SK-N-SH (cell line): ENCODE measurements around the gene WDR62.

Experiments used
- FOXJ3 ChIP-seq: sonication (generic); formaldehyde crosslinking; IDR thresholded peaks from 2 replicates; pipeline ENCODE4 v1.5.1; 2020; ENCODE audit warnings: mild to moderate bottlenecking, missing genetic modification reagents
- TF ChIP-seq, protein P1 (sequence below): fragments of 200-600 bp; sonication (generic); IDR thresholded peaks from 2 replicates; pipeline ENCODE4 v1.6.1; 2017; ENCODE audit warnings: antibody characterized with exemption, mild to moderate bottlenecking, moderate library complexity

DNA sequence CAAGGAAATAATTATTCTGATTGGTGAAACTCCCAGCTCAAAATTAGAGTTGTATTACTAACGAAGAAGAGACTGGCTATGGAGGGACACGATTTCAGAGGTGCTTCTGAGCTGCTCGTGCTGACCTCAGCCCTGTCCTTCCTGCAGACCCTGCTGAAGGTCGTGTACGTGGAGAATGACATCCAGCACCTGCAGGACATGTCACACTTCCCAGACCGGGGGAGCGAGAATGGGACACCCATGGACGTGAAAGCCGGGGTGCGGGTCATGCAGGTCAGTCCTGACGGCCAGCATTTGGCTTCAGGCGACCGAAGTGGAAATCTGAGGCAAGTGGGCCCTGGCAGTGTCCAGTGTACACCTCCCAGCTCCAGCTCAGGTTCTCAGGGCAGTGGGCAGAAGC is 28.2 kb downstream of the WDR62 start:
- TF ChIP-seq, protein P1, sequence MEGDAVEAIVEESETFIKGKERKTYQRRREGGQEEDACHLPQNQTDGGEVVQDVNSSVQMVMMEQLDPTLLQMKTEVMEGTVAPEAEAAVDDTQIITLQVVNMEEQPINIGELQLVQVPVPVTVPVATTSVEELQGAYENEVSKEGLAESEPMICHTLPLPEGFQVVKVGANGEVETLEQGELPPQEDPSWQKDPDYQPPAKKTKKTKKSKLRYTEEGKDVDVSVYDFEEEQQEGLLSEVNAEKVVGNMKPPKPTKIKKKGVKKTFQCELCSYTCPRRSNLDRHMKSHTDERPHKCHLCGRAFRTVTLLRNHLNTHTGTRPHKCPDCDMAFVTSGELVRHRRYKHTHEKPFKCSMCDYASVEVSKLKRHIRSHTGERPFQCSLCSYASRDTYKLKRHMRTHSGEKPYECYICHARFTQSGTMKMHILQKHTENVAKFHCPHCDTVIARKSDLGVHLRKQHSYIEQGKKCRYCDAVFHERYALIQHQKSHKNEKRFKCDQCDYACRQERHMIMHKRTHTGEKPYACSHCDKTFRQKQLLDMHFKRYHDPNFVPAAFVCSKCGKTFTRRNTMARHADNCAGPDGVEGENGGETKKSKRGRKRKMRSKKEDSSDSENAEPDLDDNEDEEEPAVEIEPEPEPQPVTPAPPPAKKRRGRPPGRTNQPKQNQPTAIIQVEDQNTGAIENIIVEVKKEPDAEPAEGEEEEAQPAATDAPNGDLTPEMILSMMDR = no peak
- no peak for TF ChIP-seq FOXJ3 (CRISPR knock-in tag)
